GM12801 (cell line): ENCODE data around the gene AK3.

Source experiments
- TF ChIP-seq, protein P1 (sequence below): IDR thresholded peaks from one replicate; pipeline ENCODE4 v1.5.1; 2011; ENCODE audit warnings: control low read depth; ENCODE audit not compliant: insufficient read length; ENCODE audit errors: extremely low read depth

Gene AK3

DNA sequence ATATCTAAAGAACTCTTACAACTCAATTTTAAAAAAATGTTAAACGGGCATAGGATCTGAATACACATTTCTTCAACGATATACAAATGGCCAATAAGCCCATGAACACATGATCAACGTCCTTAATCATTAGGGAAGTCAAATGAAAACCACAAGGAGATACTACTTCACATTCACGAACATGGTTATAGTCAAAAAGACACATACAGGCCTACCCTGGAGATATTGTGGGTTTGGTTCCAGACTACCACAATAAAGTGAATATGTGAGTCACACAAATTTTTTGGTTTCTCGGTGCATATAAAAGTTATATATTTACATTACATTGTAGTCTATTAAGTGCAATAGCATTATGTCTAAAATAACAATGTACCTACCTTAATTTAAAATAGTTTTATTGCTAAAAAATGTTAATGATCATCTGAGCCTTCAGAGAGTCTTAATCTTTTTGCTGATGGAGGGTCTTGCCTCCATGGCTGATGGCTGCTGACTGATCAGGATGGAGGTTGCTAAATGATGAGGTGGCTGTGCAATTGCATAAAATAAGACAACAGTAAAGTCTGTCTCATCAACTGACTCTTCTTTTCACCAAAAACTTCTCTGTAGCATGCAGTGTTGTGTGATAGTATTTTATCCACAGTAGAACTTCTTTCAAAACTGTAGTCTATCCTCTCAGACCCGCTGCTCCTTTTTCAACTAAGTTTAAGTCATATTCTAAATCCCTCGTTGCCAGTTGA is 15.1 kb downstream of the AK3 start:
- TF ChIP-seq, protein P1, sequence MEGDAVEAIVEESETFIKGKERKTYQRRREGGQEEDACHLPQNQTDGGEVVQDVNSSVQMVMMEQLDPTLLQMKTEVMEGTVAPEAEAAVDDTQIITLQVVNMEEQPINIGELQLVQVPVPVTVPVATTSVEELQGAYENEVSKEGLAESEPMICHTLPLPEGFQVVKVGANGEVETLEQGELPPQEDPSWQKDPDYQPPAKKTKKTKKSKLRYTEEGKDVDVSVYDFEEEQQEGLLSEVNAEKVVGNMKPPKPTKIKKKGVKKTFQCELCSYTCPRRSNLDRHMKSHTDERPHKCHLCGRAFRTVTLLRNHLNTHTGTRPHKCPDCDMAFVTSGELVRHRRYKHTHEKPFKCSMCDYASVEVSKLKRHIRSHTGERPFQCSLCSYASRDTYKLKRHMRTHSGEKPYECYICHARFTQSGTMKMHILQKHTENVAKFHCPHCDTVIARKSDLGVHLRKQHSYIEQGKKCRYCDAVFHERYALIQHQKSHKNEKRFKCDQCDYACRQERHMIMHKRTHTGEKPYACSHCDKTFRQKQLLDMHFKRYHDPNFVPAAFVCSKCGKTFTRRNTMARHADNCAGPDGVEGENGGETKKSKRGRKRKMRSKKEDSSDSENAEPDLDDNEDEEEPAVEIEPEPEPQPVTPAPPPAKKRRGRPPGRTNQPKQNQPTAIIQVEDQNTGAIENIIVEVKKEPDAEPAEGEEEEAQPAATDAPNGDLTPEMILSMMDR: no peak

DNA sequence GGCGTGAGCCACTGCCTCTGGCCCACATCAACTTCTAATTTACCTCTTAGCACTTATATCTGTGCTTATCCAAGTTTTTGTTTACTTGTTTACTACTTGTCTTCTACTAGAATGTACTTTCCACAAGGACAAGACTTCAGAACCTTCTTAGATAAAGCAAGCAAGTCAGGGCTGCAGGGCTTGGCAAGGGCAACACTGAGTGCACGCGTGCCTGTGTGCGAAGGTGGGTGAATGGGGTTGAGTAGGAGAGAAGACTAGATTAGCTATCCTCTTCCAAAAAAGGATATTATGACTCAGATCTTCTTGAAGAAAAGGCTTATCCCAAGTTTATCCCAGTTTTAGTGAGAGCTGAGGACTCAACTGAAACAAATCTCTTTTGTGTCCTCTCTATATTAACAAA is 19.3 kb downstream of the AK3 start:
- TF ChIP-seq, protein P1: no peak

DNA sequence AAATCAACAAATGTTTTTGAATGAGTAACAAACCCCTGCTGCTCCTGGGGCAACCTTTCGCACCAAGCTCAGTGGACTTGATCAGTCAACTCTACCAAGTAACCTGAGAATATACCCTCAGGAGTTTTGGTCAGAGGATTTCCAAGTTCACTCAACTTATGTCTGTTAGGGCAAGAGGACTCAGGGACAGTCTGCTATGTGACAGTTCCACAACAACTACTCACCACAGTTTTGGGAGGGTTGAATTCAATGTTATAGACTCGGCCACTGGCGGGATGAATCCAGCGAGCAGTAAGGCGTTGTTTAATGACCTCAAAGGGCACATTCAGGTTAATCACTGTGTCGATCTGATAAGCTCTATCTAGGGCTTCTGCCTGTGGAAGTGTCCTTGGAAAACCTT is 22.1 kb downstream of the AK3 start:
- TF ChIP-seq, protein P1: no peak

DNA sequence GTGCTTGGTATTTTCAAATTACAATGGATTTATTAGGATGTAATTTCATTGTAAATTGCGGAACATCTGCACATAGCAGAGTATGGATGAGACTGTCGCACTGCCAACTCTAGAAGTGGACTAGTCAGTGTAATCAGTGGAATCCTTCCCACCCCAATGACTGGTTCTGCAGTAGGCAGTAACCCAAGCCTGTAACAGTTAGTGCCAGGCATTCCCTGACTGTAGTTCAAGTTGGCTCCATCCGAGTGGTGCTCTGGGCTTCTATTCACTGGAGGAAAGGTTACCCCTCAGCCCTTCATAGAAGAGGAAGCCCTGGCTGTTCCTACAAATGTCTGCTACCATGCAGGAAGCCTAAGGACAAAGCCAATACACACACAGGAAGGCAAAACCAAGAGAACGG is 23.2 kb downstream of the AK3 start:
- TF ChIP-seq, protein P1: no peak

DNA sequence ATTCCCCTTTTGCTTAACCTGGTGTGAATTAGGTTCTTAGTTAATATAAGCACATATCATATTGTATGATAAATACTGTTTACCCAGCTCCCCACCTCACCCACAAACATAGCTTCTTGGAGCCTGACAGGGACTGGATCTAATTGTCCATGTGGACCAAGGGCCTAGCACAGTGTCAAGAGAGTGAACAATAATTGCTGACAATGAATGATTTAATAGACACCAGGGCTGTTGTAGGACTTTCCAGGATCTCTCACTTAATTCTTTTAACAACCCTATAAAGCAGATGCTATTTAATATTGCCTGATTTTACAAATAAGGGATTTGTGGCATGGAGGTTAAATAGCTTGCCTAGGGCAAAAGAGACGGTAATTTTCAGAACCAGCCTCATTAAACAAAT is 24.8 kb downstream of the AK3 start:
- TF ChIP-seq, protein P1: no peak

DNA sequence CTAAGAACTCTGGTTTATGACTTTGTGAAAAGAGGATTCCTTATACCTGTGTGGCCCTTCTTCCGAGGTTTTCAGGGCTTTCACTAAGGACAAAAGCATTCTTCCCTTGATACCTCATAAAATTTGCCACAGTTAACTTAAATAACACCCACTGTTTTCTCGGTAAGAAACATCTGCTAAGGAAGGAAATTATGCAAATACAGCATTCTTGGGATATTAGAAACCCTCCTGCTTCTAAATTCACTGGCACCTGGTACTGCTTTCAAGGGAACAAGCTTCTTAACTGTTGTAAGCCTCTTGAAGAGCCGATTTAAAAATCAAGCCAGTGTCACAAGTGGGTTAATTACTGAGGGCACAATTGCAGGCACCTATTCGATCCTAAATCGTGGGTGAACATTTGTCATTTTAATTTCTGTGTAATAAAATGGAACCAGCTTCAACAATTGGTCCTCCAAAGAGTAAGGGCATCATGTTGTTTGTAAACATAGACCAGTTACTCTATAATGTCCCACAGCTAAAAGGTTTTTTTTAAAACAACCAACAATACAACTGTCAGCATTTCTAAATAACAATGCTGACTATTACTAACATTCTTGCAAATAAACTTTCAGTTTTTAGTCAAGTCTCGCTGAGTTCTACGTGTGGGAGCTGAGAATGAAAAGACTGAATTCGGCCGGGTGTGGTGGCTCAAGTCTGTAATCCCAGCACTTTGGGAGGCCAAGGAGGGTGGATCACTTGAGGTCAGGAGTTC is 26.6 kb downstream of the AK3 start:
- TF ChIP-seq, protein P1: no peak

DNA sequence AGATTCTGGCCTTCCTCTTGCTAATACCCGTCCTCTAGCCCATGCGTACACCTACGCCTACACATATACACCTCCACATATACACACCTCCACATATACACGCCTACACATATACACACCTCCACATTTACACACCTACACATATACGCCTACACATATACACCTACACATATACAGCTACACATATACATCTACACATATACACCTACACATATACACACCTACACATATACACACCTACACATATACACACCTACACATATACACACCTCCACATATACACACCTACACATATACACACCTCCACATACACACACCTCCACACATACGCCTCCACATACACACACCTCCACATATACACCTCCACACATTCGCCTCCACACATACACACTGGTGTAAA is 27.2 kb downstream of the AK3 start:
- TF ChIP-seq, protein P1: no peak
